ENCODE results near the gene AADAT.

The AADAT gene

GRCh38 chr4:170011921-170012628, 77.7 kb downstream of the AADAT start:
- Histone ChIP-seq H3K27me3 (ENCODE audit: control insufficient read depth, insufficient read depth, low read length) (no peaks in the 10 kb centered on the region), H3K27ac (ENCODE audit: low read depth, low read length) (no peak overlapping the region), H3K36me3 (ENCODE audit: control insufficient read depth, insufficient read depth, low read length) (no peaks in the 10 kb centered on the region), H3K4me3 (ENCODE audit: low read depth, low read length) (no peak overlapping the region), H3K9me3 (ENCODE audit: control insufficient read depth, insufficient read depth, low read length) (no peaks in the 10 kb centered on the region), H3K9ac (ENCODE audit: low read depth, low read length) (no peak overlapping the region), H3K4me1 (ENCODE audit: control insufficient read depth, insufficient read depth, low read length) (peaks cover 11% of the 10 kb centered on the region)
